HS-27A (cell line): ENCODE measurements around the gene WNT9A.

Source experiments
- DNase-seq: peaks from one replicate; pipeline ENCODE4 v3.0.0-alpha.2; 2012; ENCODE audit warnings: low read depth, missing footprints

WNT9A gene

GRCh38 chr1:227924168-227924832 is 23.4 kb downstream of the WNT9A start:
- DNase-seq: no peak

GRCh38 chr1:227923353-227924167 is 24.2 kb downstream of the WNT9A start:
- no peak for DNase-seq

GRCh38 chr1:227922501-227923352 is 25.0 kb downstream of the WNT9A start:
- no peak for DNase-seq

- DNase-seq: no peak
Measured at GRCh38 chr1:227921461-227922185, 26.1 kb downstream of the WNT9A start.

- DNase-seq: no peak
Measured at GRCh38 chr1:227920896-227921295, 26.8 kb downstream of the WNT9A start.

GRCh38 chr1:227920426-227920825 is 27.3 kb downstream of the WNT9A start:
- no peak for DNase-seq

GRCh38 chr1:227919906-227920305 is 27.8 kb downstream of the WNT9A start:
- DNase-seq: no peak

- DNase-seq: no peak
Measured at GRCh38 chr1:227918736-227919135, 29.0 kb downstream of the WNT9A start.

GRCh38 chr1:227918083-227918700 is 29.5 kb downstream of the WNT9A start:
- no peak for DNase-seq

GRCh38 chr1:227917081-227917950 is 30.4 kb downstream of the WNT9A start:
- DNase-seq: no peak

GRCh38 chr1:227916655-227917054 is 31.1 kb downstream of the WNT9A start:
- DNase-seq: no peak

GRCh38 chr1:227915564-227916553 is 31.9 kb downstream of the WNT9A start:
- no peak for DNase-seq

GRCh38 chr1:227914801-227915563 is 32.8 kb downstream of the WNT9A start:
- DNase-seq: no peak

- no peak for DNase-seq
Measured at GRCh38 chr1:227913764-227914721, 33.7 kb downstream of the WNT9A start.

GRCh38 chr1:227913396-227913763 is 34.4 kb downstream of the WNT9A start:
- no peak for DNase-seq

GRCh38 chr1:227912866-227913265 is 34.9 kb downstream of the WNT9A start:
- DNase-seq: no peak

GRCh38 chr1:227911376-227911775 is 36.4 kb downstream of the WNT9A start:
- DNase-seq: no peak
